Tibial nerve (tissue), 4 donors: ENCODE data around the gene LDLRAP1. TPM values are rescaled to one million over a fixed set of nuclear protein-coding genes. Genes with fewer than 3 reads are reported as not detected.

Source experiments
- DNase-seq, 2 donors: peaks; one replicate each; pipeline ENCODE4 v3.0.0-alpha.2; 2019; ENCODE audit warnings: low spot score in 2 of 2
- H3K27ac ChIP-seq, 4 donors: fragments of 200-600 bp; sonication (generic) in 3 of 4; one replicate each; pipeline ENCODE4 v1.5.1; 2017 to 2019; ENCODE audit warnings: mild to moderate bottlenecking in 1 of 4
- H3K27me3 ChIP-seq, 2 donors: fragments of 200-600 bp; sonication (generic) in 1 of 2; one replicate each; pipeline versions ENCODE4 v1.5.1 to v1.6.0; 2017 to 2019
- H3K36me3 ChIP-seq, 3 donors: fragments of 200-600 bp; sonication (generic); one replicate each; pipeline ENCODE4 v1.5.1; 2018 to 2019
- H3K4me1 ChIP-seq, 4 donors: fragments of 200-600 bp; sonication (generic) in 3 of 4; one replicate each; pipeline ENCODE4 v1.5.1; 2017 to 2019
- H3K4me3 ChIP-seq, 4 donors: fragments of 200-600 bp; sonication (generic) in 3 of 4; one replicate each; pipeline ENCODE4 v1.5.1; 2017 to 2019; ENCODE audit warnings: mild to moderate bottlenecking in 1 of 4, moderate library complexity in 1 of 4
- H3K9me3 ChIP-seq, 4 donors: fragments of 200-600 bp; sonication (generic) in 3 of 4; one replicate each; pipeline ENCODE4 v1.5.1; 2017 to 2019
- CTCF ChIP-seq, 5 experiments: fragments of 200-600 bp in 3 of 5; fragments of 450-650 bp in 2 of 5; sonication (generic) in 3 of 5; IDR thresholded peaks; one replicate each; pipeline ENCODE4 v1.5.1; 2016 to 2019; ENCODE audit warnings: antibody characterized with exemption in 5 of 5, mild to moderate bottlenecking in 3 of 5, moderate library complexity in 2 of 5
- EP300 ChIP-seq, 2 donors: sonication (generic); formaldehyde crosslinking; IDR thresholded peaks; one replicate each; pipeline ENCODE4 v1.6.1; 2017; ENCODE audit warnings: antibody characterized with exemption in 2 of 2, mild to moderate bottlenecking in 1 of 2
- POLR2A ChIP-seq, 2 donors: fragments of 450-650 bp; IDR thresholded peaks; one replicate each; pipeline ENCODE4 v1.6.1; 2017; ENCODE audit warnings: antibody characterized with exemption in 2 of 2, mild to moderate bottlenecking in 2 of 2, moderate library complexity in 2 of 2
- WGBS, 2 donors: methylation state at CpG; one replicate each; pipeline ENCODE4 v1.1.5; 2018; 5-methylcytosine and 5-hydroxymethylcytosine counted together
- total RNA-seq, 4 donors: library from RNA; depleted of rRNA; stranded (reverse); fragments of >200 nt; gene quantifications; one replicate each; pipeline ENCODE4 v1.1.0, GENCODE V29; 2016

Gene LDLRAP1
- total RNA-seq, 4 donors from 2014 or later, result 10.9 to 28.5 (median 14.7) TPM

DNA sequence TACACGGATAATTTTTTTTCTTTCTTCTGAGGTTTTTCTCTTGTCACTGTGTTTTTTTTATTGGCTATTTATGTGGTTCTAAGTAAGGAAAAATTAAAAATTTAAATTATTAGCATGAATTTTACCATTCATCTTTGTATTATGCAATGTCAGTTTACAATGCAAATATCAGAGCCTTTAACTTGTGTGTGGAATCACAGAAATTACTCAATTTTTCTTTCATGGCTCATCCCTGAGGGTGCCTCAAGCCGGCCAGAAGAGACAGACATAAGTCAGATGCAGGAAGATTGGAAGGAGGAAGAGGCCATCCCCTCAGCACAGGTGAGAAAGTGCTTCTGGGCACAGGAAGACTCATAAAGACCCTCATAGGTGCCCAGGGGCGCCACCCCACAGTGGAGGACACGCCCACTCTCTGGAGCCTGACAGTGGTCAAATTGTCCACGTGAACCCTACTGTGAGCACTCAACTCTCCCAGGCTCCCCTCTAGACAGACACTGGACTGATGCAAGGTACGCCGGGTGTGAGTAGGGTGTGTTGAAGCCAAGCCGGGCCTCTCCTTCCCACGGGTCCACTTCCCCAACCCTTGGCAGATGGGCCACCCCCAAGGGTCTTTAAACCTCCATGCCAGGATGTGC lies 9.5 kb upstream of the LDLRAP1 start:
- WGBS, 2 donors, result 77 to 83% methylated on average over 9 of the region's 9 CpGs
- DNase-seq, result no peak
- Histone ChIP-seq H3K4me1 (no peaks in the 10 kb centered on the region), H3K4me3 (no peak overlapping the region), H3K36me3 (no peaks in the 10 kb centered on the region), H3K27ac (no peak overlapping the region), H3K9me3 (no peaks in the 10 kb centered on the region), H3K27me3 (no peaks in the 10 kb centered on the region)
- no peak for TF ChIP-seq POLR2A (IDR thresholded peaks at IDR 0.05)
- TF ChIP-seq EP300 (IDR thresholded peaks at IDR 0.05), result no peak
- no peak for TF ChIP-seq CTCF (IDR thresholded peaks at IDR 0.05)

GRCh38 chr1:25534410-25534788 lies 9.0 kb upstream of the LDLRAP1 start:
- no peak for TF ChIP-seq POLR2A (IDR thresholded peaks at IDR 0.05)
- TF ChIP-seq EP300 (IDR thresholded peaks at IDR 0.05), result no peak
- no peak for TF ChIP-seq CTCF (IDR thresholded peaks at IDR 0.05)
- WGBS, 2 donors, result 95% methylated on average over 4 of the region's 4 CpGs
- no peaks in the 10 kb centered on the region for H3K36me3 ChIP-seq

DNA sequence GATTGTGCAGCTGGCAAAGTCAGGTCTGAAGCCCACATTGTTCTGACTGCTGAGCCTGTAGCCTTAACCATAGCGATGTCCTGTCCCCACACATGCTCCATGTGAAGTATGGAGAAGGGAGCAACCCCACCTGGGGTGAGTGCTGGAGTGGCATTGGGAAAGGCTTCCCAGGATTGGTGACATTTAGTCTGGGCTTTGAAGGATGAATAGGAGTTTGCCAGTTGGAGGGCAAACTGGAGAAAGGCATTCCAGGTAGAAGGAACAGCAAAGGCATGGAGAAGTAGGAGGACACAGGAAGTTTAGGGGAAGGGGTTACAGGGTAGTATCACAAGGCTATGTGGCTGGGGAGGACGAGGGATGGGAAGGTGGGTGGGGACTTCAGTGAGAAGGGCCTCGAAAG lies 7.3 kb upstream of the LDLRAP1 start:
- 85 to 88% methylated on average over 3 of the region's 3 CpGs for WGBS, 2 donors
- no peaks in the 10 kb centered on the region for H3K36me3 ChIP-seq
- no peaks in the 10 kb centered on the region for H3K27me3 ChIP-seq
- H3K4me1 ChIP-seq, result no peaks in the 10 kb centered on the region
- no peak overlapping the region for H3K27ac ChIP-seq
- no peaks in the 10 kb centered on the region for H3K9me3 ChIP-seq
- TF ChIP-seq CTCF (IDR thresholded peaks at IDR 0.05) (no peak), POLR2A (IDR thresholded peaks at IDR 0.05) (no peak), EP300 (IDR thresholded peaks at IDR 0.05) (no peak)
- H3K4me3 ChIP-seq, result no peak overlapping the region
- no peak for DNase-seq

More at GRCh38 chr1:25534410-25534788, 9.0 kb upstream of the LDLRAP1 start:
- Histone ChIP-seq H3K27me3 (no peaks in the 10 kb centered on the region), H3K27ac (no peak overlapping the region), H3K4me1 (no peaks in the 10 kb centered on the region), H3K9me3 (no peaks in the 10 kb centered on the region), H3K4me3 (no peak overlapping the region)
- no peak for DNase-seq

DNA sequence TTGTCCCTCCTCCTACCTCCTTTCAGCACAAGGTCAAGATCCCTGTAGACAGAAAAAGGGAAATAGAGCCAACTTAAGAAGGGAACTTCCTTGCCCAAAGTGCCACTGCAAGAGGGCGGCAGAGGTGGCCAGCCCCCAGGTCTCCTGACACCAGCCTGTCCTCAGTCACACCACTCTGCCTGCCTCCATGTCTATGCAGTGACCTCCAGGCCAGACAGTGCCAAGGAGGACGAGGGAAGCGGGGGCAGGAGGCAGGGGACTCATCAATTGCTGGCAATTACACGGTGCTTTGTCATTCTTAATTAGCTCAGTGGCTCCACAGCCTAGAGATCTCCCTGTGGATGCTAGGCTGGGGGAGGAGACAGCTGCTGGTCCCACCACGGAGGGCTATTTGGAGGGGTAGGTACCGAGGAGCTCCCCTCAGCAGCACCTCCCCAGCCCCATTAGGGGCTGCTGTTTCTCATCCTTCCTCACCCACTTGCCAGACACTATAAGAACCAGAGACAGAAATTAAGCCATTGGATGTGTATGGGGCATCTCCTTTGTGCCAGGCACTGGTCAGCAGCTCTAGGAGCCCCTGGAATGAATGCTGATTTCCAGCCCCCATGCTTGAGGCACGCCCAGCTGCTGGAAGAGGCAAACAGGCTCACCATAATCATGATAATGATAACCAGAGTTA lies 6.1 kb upstream of the LDLRAP1 start:
- Histone ChIP-seq H3K27ac (no peak overlapping the region), H3K4me1 (no peaks in the 10 kb centered on the region), H3K27me3 (no peaks in the 10 kb centered on the region), H3K36me3 (no peaks in the 10 kb centered on the region), H3K4me3 (no peak overlapping the region), H3K9me3 (no peaks in the 10 kb centered on the region)
- WGBS, 2 donors, result 57 to 58% methylated on average over 7 of the region's 7 CpGs
- DNase-seq, result no peak
- no peak for TF ChIP-seq POLR2A (IDR thresholded peaks at IDR 0.05)
- TF ChIP-seq EP300 (IDR thresholded peaks at IDR 0.05), result no peak
- TF ChIP-seq CTCF (IDR thresholded peaks at IDR 0.05), result no peak

DNA sequence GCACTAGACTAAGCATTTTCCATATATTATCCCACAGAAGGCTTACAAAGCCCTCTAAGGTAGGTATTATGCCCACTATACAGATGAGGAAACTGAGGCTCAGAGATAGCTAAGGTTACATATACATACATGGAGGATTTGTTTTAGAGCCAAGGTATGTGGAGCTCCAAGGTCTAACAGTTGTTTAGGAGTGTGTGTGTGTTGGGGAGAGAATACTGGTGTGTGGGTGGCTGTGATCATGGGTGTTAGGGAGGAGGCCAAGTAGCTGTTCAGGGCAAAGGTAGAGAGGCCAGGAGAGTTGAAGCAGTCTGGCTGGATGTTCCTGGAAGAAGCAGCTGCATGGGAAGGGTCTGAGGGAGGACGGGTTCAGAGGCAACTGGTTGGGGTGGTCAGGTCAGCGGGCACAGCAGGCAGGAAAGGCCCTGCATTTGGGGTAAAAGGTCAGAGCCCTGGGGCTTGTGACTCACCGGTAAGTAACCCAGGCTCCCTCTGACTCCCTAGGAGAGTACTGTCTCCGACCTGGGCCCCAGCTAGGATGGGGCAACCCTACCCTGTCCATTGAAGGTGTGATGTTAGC lies 5.1 kb upstream of the LDLRAP1 start:
- Histone ChIP-seq H3K27me3 (no peaks in the 10 kb centered on the region), H3K9me3 (no peaks in the 10 kb centered on the region), H3K4me3 (no peak overlapping the region), H3K36me3 (no peaks in the 10 kb centered on the region), H3K27ac (no peak overlapping the region), H3K4me1 (peaks cover 0 to 5% (median 2%) of the 10 kb centered on the region in 4 donors)
- no peak for TF ChIP-seq CTCF (IDR thresholded peaks at IDR 0.05)
- WGBS, 2 donors, result 59 to 69% methylated on average over 4 of the region's 4 CpGs
- no peak for DNase-seq
